GM21576 (cell line): ENCODE measurements around the gene ADK.

Experiments
- ATAC-seq: cut with Tn5 transposase; IDR thresholded peaks from one replicate; pipeline ENCODE4 v1.9.1; 2021; ENCODE audit warnings: mild to moderate bottlenecking, moderate library complexity; ENCODE audit not compliant: unreplicated experiment

Gene ADK

GRCh38 chr10:74642901-74643595, 492.0 kb downstream of the ADK start:
- no peak for ATAC-seq

GRCh38 chr10:74643596-74643975, 492.6 kb downstream of the ADK start:
- no peak for ATAC-seq

DNA sequence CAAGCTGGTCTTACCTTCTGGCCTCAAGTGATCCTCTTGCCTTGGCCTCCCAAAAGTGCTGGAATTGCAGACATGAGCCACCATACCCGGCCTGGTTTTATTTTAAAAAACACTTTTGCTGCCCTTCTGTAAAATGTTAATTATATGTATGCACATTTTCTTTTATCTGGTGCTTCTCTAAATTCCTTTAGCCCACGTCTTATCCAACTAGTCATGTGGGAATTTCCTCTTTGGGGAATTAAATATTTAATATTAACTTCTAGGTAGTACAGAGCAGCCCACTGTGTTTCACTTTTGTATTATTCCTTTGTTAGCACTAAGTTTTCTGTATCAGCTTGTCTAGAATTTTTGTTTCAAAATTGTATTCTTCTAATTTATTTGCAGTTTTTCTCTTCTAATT, 493.7 kb downstream of the ADK start:
- ATAC-seq: no peak

DNA sequence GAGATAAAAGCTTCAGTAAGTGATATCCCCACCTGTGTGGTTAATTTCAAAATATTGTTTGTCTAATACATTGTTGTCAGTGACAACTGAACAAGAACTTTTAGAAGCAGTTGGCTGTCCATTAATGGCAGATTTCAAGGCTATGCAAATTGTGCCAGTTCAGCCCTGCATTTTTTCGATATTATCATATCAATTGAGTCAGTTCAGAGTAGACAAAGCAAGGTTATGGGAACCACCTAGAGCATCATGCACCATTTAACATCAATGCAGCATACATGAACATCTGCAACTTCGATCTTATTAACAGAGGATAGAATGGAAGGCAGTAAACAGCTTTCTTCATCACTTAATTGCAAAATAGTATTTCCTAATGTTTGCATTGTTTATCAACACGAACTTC, 494.7 kb downstream of the ADK start:
- no peak for ATAC-seq

- ATAC-seq: no peak
Observed at GRCh38 chr10:74650613-74651012, 499.6 kb downstream of the ADK start.

DNA sequence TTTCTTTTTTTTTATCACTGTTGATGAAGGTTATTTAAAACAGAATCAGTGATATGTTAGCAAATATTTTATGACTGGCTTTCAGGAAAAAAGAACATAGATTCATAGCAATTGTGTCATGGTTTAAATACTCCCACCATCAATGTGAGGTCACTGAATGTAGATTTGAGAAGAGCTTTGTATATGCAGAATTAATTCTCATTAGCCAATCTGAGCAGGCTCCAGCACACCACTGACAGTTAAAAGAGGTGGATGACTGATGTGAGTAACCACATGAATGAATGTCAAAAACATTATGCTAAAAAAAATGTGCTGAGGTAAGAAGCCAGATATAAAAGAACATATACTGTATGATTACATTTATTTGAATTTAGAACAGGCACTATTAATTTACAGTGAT, 500.5 kb downstream of the ADK start:
- no peak for ATAC-seq

DNA sequence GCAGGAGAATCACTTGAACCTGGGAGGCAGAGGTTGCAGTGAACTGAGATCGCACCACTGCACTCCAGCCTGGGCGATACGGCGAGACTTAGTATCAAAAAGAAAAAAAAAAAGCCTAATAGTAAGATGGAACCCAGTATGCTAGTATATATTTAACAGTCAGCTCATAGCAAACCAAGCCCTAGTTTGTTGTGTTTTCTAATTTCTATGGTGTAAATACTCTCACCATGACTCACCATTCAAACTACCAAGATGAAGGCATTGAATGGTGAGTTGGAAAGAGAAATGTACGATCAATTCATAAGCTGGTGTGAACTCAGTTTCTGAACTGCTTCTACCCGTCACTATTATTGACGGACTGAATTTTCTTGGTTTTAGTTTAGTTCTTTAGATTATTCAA, 501.6 kb downstream of the ADK start:
- no peak for ATAC-seq

- no peak for ATAC-seq
Observed at GRCh38 chr10:74658511-74658910, 507.5 kb downstream of the ADK start.

DNA sequence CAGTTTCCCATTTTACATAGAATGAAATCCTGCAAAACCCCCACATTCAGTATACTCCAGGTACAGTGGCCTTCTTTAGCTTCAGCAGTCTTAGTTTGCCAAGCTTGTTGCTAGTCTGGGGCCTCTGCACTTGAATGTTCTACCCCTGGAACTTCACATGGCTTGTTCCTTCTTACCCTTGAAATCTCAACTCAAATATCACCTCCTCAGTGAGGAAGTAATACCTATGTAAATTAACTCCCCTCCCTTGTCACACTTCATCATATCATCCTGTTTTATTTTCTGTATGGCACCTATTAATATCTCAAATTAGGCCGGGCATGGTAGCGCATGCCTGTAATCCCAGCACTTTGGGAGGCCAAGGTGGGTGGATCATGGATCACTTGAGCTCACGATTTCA, 511.6 kb downstream of the ADK start:
- no peak for ATAC-seq

DNA sequence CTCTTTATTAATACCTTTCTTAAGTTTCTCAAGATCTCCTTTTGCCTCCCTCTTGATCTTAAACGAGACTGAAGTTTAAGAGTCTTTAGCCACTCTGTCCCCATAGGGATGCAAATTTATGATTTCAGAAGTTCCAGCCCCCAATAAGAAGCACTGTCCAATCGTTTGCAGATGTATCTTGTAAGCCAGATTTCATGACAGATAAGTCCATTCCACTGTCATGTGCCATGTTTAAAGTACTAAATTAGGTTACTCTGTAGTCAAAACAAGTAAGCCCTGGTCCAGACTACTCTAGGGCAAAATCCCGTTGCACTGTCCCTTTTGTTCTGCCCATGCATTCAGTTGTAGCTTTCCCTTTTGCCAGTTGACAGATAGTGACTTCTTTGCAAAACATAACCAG, 518.2 kb downstream of the ADK start:
- no peak for ATAC-seq

- ATAC-seq: no peak
Observed at GRCh38 chr10:74671716-74672115, 520.7 kb downstream of the ADK start.

GRCh38 chr10:74672430-74673165, 521.6 kb downstream of the ADK start:
- no peak for ATAC-seq

GRCh38 chr10:74674927-74675326, 523.9 kb downstream of the ADK start:
- no peak for ATAC-seq

- no peak for ATAC-seq
Observed at GRCh38 chr10:74675484-74675883, 524.5 kb downstream of the ADK start.

GRCh38 chr10:74677951-74678350, 526.9 kb downstream of the ADK start:
- ATAC-seq: peak; percentile 83

DNA sequence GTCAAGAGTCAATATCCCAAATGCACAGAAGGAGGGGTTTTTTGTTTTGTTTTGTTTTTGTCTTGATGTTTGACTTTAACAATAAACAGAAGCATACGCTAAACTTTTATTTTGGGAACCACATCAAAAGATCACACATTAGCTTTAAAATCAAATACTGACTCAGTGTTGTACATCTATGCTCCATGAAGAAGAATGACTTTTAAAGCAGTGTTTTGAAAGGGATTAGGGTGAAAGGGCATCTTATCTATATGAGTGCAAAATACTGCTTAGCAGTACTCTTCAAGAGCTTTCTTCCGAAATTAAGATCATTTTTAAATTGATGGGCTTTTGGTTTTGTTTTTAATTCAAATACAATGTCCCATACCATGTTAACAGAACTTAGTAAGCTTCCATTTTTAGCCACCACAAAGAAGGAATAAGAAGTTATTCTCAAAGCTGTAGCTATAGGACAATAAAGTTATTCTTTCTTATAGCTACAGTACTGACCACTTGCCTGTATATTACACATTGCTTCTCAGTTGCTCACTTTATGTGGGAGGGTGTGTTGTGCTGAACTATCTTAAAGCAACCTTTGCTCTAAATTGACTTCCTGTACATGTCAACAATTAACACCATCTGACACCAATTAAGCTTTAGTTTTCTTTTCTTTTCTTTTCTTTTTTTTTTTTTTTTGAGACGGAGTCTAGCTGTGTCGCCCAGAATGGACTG, 531.1 kb downstream of the ADK start:
- ATAC-seq: no peak

DNA sequence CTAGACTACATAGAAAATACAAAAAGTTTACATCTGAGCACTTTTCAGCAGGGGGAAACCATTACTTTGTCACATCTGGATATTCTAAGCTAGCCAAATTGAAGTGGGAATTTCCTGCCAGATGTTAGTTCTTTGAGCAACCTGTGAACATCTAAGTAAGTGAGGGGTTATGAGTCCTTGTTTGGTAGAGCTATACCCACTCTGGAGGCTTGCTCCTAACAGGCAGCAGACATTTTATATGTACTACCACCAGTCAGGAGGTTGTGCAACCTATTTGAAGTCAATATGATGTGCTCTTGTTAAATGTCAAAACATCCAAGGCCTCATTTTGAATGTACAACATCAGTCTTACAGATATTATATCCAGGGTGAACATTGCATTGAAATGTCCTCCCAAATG, 532.0 kb downstream of the ADK start:
- no peak for ATAC-seq

DNA sequence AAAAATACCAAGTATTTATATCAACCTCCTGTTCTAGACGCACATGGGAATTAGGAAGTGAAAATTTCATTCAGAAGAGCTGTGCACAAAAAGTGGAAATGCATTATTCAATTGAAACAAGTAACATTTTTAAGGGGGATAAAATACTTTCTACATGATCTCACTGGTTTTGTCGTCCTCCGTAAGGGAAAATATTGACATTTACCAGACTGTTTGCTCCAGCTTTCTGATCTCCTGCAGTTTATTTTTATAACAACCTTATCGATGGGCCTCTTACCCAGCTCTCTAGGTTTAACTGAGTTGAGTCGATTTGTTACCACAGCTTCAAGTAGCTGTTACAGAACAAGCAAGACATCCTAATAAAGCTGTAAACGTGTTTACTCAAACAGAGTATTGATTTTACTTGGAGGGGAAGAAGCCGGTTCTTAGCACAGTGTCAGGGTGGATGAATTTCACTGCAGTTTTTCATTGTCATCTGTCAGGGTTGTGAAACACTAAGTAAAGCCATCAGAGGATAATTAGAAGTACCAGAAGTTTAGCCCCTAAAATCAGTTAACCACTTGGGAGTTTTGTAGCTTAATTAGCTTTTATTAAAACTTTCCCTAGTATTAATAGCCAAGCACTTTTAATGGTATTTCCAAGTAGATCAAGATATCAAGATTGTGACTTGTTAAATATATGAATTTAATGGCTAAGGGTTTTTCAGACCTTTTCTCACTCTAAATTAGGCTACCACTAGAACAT, 532.8 kb downstream of the ADK start:
- ATAC-seq: no peak

DNA sequence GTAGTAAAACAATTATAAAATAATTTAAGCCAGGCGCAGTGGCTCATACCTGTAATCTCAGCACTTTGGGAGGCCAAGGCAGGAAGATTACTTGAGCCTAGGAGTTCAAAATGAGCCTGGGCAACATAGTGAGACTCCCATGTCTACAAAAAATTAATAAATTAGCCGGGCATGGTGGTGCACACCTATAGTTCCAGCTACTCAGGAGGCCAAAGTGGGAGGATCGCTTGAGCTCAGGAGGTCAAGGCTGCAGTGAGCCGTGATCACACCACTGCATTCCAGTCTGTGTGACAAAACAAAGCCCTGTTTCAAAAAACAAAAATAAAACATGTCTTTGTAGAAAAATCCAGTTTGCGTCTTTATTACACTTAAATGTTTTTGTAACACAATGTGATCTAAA, 533.4 kb downstream of the ADK start:
- ATAC-seq: no peak

- ATAC-seq: no peak
Observed at GRCh38 chr10:74685564-74685963, 534.5 kb downstream of the ADK start.

GRCh38 chr10:74690393-74690792, 539.4 kb downstream of the ADK start:
- ATAC-seq: no peak
